ENCODE data around the gene MSRB3. TPM values are rescaled to one million over a fixed set of nuclear protein-coding genes. Genes with fewer than 3 reads are reported as not detected.

The MSRB3 gene
- total RNA-seq, 6 donors from 2014 or later, result 15.7 to 76.3 (median 30.4) TPM

DNA sequence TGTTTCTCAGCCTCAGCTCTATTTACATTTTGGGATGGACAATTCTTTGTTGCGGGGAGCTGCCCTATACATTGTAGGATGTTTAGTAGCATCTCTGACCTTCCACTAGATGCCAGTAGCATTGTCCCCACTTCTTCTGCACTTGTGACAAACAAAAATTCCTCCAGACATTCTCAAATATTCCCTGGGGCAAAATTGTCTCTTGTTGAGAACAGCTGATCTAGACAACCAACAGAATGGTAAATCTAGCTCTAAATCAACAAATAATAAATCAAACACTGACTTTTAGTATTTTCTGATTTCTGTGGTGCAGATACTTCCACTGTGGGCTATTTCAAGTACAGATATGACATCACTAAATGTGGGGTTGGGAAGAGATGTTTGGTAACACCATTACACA, 60.7 kb downstream of the MSRB3 start:
- no peak for TF ChIP-seq EP300 (IDR thresholded peaks at IDR 0.05)
- TF ChIP-seq POLR2AphosphoS5 (IDR thresholded peaks at IDR 0.05), result no peak
- TF ChIP-seq POLR2A (IDR thresholded peaks at IDR 0.05), result no peak
- H3K27me3 ChIP-seq, result no peaks in the 10 kb centered on the region
- ATAC-seq (ENCODE audit: low FRiP score in 2 of 2) (no peak), DNase-seq (no peak)
- H3K9me3 ChIP-seq, result no peaks in the 10 kb centered on the region
- H3K27ac ChIP-seq, result no peak overlapping the region
- no peaks in the 10 kb centered on the region for H3K36me3 ChIP-seq
- 90 to 100% methylated on average over 1 of the region's 1 CpG for WGBS, 2 donors
- no peak overlapping the region for H3K4me3 ChIP-seq
- no peaks in the 10 kb centered on the region for H3K4me1 ChIP-seq

GRCh38 chr12:65343230-65343629, 64.7 kb downstream of the MSRB3 start:
- Histone ChIP-seq H3K27ac (no peak overlapping the region), H3K4me3 (no peak overlapping the region), H3K9me3 (no peaks in the 10 kb centered on the region), H3K27me3 (no peaks in the 10 kb centered on the region), H3K4me1 (no peaks in the 10 kb centered on the region), H3K36me3 (no peaks in the 10 kb centered on the region)
- DNase-seq (no peak), ATAC-seq (ENCODE audit: low FRiP score in 2 of 2) (no peak)
- WGBS, 2 donors, result 89 to 92% methylated on average over 3 of the region's 3 CpGs
- TF ChIP-seq EP300 (IDR thresholded peaks at IDR 0.05) (no peak), POLR2AphosphoS5 (IDR thresholded peaks at IDR 0.05) (no peak), POLR2A (IDR thresholded peaks at IDR 0.05) (no peak)
- TF ChIP-seq, protein P1, sequence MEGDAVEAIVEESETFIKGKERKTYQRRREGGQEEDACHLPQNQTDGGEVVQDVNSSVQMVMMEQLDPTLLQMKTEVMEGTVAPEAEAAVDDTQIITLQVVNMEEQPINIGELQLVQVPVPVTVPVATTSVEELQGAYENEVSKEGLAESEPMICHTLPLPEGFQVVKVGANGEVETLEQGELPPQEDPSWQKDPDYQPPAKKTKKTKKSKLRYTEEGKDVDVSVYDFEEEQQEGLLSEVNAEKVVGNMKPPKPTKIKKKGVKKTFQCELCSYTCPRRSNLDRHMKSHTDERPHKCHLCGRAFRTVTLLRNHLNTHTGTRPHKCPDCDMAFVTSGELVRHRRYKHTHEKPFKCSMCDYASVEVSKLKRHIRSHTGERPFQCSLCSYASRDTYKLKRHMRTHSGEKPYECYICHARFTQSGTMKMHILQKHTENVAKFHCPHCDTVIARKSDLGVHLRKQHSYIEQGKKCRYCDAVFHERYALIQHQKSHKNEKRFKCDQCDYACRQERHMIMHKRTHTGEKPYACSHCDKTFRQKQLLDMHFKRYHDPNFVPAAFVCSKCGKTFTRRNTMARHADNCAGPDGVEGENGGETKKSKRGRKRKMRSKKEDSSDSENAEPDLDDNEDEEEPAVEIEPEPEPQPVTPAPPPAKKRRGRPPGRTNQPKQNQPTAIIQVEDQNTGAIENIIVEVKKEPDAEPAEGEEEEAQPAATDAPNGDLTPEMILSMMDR (IDR thresholded peaks at IDR 0.05), result no peak

DNA sequence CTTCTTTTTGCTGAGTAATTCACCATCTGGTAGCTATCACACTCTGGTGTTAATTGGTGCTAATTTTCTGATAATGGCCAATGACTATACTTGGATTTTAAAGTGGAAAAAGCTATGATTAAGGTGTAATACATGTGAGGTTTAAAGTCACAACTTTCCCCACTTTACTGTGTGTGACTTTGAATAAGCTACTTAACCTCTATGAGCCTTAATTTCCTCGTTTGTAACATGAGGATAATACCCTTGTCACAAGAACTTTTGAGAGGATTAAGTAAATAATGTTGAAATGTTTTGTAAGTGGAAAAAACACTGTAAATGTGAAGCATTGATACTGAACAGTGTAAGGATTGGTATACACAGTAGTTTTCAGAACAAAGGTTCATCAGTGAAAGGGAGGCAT, 65.3 kb downstream of the MSRB3 start:
- TF ChIP-seq, protein P1 (IDR thresholded peaks at IDR 0.05), result no peak
- TF ChIP-seq POLR2AphosphoS5 (IDR thresholded peaks at IDR 0.05) (no peak), POLR2A (IDR thresholded peaks at IDR 0.05) (no peak), EP300 (IDR thresholded peaks at IDR 0.05) (no peak)
- no peaks in the 10 kb centered on the region for H3K36me3 ChIP-seq
- DNase-seq, result no peak
- H3K27me3 ChIP-seq, result no peaks in the 10 kb centered on the region
- no peaks in the 10 kb centered on the region for H3K4me1 ChIP-seq
- H3K9me3 ChIP-seq, result no peaks in the 10 kb centered on the region
- ATAC-seq (ENCODE audit: low FRiP score in 2 of 2), result no peak
- 52 to 68% methylated on average over 1 of the region's 1 CpG for whole genome bisulfite sequencing, 2 donors
- H3K4me3 ChIP-seq, result no peak overlapping the region
- H3K27ac ChIP-seq, result no peak overlapping the region

DNA sequence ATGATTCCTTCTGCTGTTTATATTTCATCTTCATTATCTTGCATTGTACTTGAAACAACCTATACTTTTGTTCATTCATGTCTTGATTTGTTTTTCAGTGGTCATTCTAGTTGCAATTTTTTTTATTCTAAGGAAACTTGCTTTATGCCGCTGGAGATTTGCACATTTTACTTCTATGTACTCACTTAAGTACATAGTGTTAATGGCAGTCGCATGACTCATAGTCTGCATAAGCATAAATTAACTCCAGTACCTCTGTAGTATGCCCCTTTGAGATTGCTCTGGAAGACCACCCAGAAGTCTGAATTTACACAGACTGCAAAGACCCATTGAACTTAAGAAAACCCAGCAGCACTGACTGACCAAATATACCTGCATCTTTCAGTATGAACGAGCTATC, 77.0 kb downstream of the MSRB3 start:
- ATAC-seq (ENCODE audit: low FRiP score in 2 of 2) (no peak), DNase-seq (no peak)
- H3K4me3 ChIP-seq, result no peak overlapping the region
- H3K4me1 ChIP-seq, result no peaks in the 10 kb centered on the region
- no peak overlapping the region for H3K27ac ChIP-seq
- no peak for TF ChIP-seq EP300 (IDR thresholded peaks at IDR 0.05)
- no peak for TF ChIP-seq POLR2A (IDR thresholded peaks at IDR 0.05)
- TF ChIP-seq, protein P1 (IDR thresholded peaks at IDR 0.05), result no peak
- no peak for TF ChIP-seq POLR2AphosphoS5 (IDR thresholded peaks at IDR 0.05)
- no peaks in the 10 kb centered on the region for H3K36me3 ChIP-seq
- 91 to 92% methylated on average over 3 of the region's 3 CpGs for WGBS, 2 donors
- no peaks in the 10 kb centered on the region for H3K9me3 ChIP-seq
- no peaks in the 10 kb centered on the region for H3K27me3 ChIP-seq

DNA sequence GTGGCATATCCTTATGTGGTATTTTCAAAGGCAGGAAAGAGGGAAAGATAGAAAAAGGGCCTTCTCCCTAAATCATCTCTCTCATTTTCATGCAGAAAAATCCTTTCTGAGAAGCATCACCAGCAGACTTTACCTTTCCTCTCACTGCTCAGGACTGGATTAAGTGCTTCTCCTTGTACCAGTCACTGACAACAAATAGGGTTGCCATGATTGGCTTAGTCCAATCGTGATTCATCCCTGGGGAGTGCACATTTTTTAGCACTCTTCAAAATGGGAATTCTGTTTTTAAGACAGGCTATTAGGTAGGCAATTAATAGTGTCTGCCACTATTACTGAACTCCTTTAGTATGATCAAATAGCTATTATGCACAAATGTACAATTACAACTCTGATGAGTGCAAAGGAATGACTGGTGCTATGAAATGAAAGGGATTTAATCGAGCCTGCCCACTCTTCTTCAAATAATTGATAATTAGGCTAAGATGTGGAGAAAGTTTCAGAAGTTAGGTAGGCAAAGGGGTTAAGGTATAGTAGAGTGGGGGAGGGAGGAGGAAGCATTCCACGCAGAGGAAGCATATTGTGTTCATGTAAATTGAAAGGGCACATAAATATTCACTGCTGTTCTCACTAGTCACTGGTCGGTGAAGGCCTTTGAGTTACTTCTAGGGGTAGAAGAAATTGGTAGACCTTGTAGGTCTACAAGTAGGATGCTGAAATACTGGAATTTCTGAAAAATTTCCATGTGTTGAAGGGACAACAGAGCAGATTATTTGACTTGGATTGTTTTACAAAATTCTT, 84.0 kb downstream of the MSRB3 start:
- H3K4me1 ChIP-seq, result no peaks in the 10 kb centered on the region
- 52 to 57% methylated on average over 4 of the region's 4 CpGs for WGBS, 2 donors
- no peaks in the 10 kb centered on the region for H3K9me3 ChIP-seq
- no peaks in the 10 kb centered on the region for H3K27me3 ChIP-seq
- H3K36me3 ChIP-seq, result no peaks in the 10 kb centered on the region
- no peak for TF ChIP-seq EP300 (IDR thresholded peaks at IDR 0.05)
- TF ChIP-seq POLR2AphosphoS5 (IDR thresholded peaks at IDR 0.05), result no peak
- TF ChIP-seq, protein P1 (IDR thresholded peaks at IDR 0.05), result no peak
- no peak for TF ChIP-seq POLR2A (IDR thresholded peaks at IDR 0.05)
- H3K27ac ChIP-seq, result no peak overlapping the region
- ATAC-seq (ENCODE audit: low FRiP score in 2 of 2) (no peak), DNase-seq (no peak)
- H3K4me3 ChIP-seq, result no peak overlapping the region
